Tibial nerve (tissue), 4 donors: ENCODE results near the gene DNLZ. TPM values are rescaled to one million over a fixed set of nuclear protein-coding genes. Genes with fewer than 3 reads are reported as not detected.

Source experiments
- DNase-seq, 2 donors: peaks; one replicate each; pipeline ENCODE4 v3.0.0-alpha.2; 2019; ENCODE audit warnings: low spot score in 2 of 2
- H3K27ac ChIP-seq, 4 donors: fragments of 200-600 bp; sonication (generic) in 3 of 4; one replicate each; pipeline ENCODE4 v1.5.1; 2017 to 2019; ENCODE audit warnings: mild to moderate bottlenecking in 1 of 4
- H3K27me3 ChIP-seq, 2 donors: fragments of 200-600 bp; sonication (generic) in 1 of 2; one replicate each; pipeline versions ENCODE4 v1.5.1 to v1.6.0; 2017 to 2019
- H3K36me3 ChIP-seq, 3 donors: fragments of 200-600 bp; sonication (generic); one replicate each; pipeline ENCODE4 v1.5.1; 2018 to 2019
- H3K4me1 ChIP-seq, 4 donors: fragments of 200-600 bp; sonication (generic) in 3 of 4; one replicate each; pipeline ENCODE4 v1.5.1; 2017 to 2019
- H3K4me3 ChIP-seq, 4 donors: fragments of 200-600 bp; sonication (generic) in 3 of 4; one replicate each; pipeline ENCODE4 v1.5.1; 2017 to 2019; ENCODE audit warnings: mild to moderate bottlenecking in 1 of 4, moderate library complexity in 1 of 4
- H3K9me3 ChIP-seq, 4 donors: fragments of 200-600 bp; sonication (generic) in 3 of 4; one replicate each; pipeline ENCODE4 v1.5.1; 2017 to 2019
- CTCF ChIP-seq, 5 experiments: fragments of 200-600 bp in 3 of 5; fragments of 450-650 bp in 2 of 5; sonication (generic) in 3 of 5; IDR thresholded peaks; one replicate each; pipeline ENCODE4 v1.5.1; 2016 to 2019; ENCODE audit warnings: antibody characterized with exemption in 5 of 5, mild to moderate bottlenecking in 3 of 5, moderate library complexity in 2 of 5
- EP300 ChIP-seq, 2 donors: sonication (generic); formaldehyde crosslinking; IDR thresholded peaks; one replicate each; pipeline ENCODE4 v1.6.1; 2017; ENCODE audit warnings: antibody characterized with exemption in 2 of 2, mild to moderate bottlenecking in 1 of 2
- POLR2A ChIP-seq, 2 donors: fragments of 450-650 bp; IDR thresholded peaks; one replicate each; pipeline ENCODE4 v1.6.1; 2017; ENCODE audit warnings: antibody characterized with exemption in 2 of 2, mild to moderate bottlenecking in 2 of 2, moderate library complexity in 2 of 2
- WGBS, 2 donors: methylation state at CpG; one replicate each; pipeline ENCODE4 v1.1.5; 2018; 5-methylcytosine and 5-hydroxymethylcytosine counted together
- total RNA-seq, 4 donors: library from RNA; depleted of rRNA; stranded (reverse); fragments of >200 nt; gene quantifications; one replicate each; pipeline ENCODE4 v1.1.0, GENCODE V29; 2016

Gene DNLZ
- total RNA-seq, 4 donors from 2014 or later = 49.4 to 79.5 (median 70.8) TPM

GRCh38 chr9:136368190-136368589 is 4.6 kb upstream of the DNLZ start:
- no peak for TF ChIP-seq CTCF (IDR thresholded peaks at IDR 0.05)
- TF ChIP-seq POLR2A (IDR thresholded peaks at IDR 0.05) = no peak
- no peak for TF ChIP-seq EP300 (IDR thresholded peaks at IDR 0.05)
- no peaks in the 10 kb centered on the region for H3K27me3 ChIP-seq

GRCh38 chr9:136367296-136368145 is 4.0 kb upstream of the DNLZ start:
- H3K9me3 ChIP-seq = no peaks in the 10 kb centered on the region
- peaks cover 0 to 5% (median 0%) of the 10 kb centered on the region in 3 donors for H3K36me3 ChIP-seq
- no peak overlapping the region for H3K27ac ChIP-seq
- H3K4me3 ChIP-seq = no peak overlapping the region
- H3K27me3 ChIP-seq = no peaks in the 10 kb centered on the region
- H3K4me1 ChIP-seq = peaks cover 0 to 34% (median 11%) of the 10 kb centered on the region in 4 donors
- WGBS, 2 donors = 80 to 85% methylated on average over 42 to 44 of the region's 45 CpGs
- TF ChIP-seq POLR2A (IDR thresholded peaks at IDR 0.05) (no peak), CTCF (IDR thresholded peaks at IDR 0.05) (no peak), EP300 (IDR thresholded peaks at IDR 0.05) (no peak)
- no peak for DNase-seq

More at GRCh38 chr9:136368190-136368589, 4.6 kb upstream of the DNLZ start:
- H3K36me3 ChIP-seq = peaks cover 0 to 5% (median 0%) of the 10 kb centered on the region in 3 donors
- H3K27ac ChIP-seq = no peak overlapping the region
- no peak overlapping the region for H3K4me3 ChIP-seq
- no peak for DNase-seq
- peaks cover 0 to 35% (median 11%) of the 10 kb centered on the region in 4 donors for H3K4me1 ChIP-seq
- WGBS, 2 donors = 53 to 68% methylated on average over 8 to 13 of the region's 18 CpGs
- H3K9me3 ChIP-seq = no peaks in the 10 kb centered on the region

GRCh38 chr9:136366826-136367225 is 3.3 kb upstream of the DNLZ start:
- peaks cover 0 to 34% (median 12%) of the 10 kb centered on the region in 4 donors for H3K4me1 ChIP-seq
- H3K36me3 ChIP-seq = peaks cover 0 to 5% (median 0%) of the 10 kb centered on the region in 3 donors
- H3K27ac ChIP-seq = no peak overlapping the region
- H3K9me3 ChIP-seq = no peaks in the 10 kb centered on the region
- WGBS, 2 donors = 90 to 94% methylated on average over 8 to 9 of the region's 9 CpGs
- no peak for DNase-seq
- no peaks in the 10 kb centered on the region for H3K27me3 ChIP-seq
- H3K4me3 ChIP-seq = no peak overlapping the region
- TF ChIP-seq EP300 (IDR thresholded peaks at IDR 0.05) = no peak
- TF ChIP-seq POLR2A (IDR thresholded peaks at IDR 0.05) = no peak
- no peak for TF ChIP-seq CTCF (IDR thresholded peaks at IDR 0.05)

GRCh38 chr9:136365775-136366222 is 2.3 kb upstream of the DNLZ start:
- 51 to 59% methylated on average over 9 of the region's 9 CpGs for WGBS, 2 donors
- H3K36me3 ChIP-seq = peaks cover 0 to 5% (median 0%) of the 10 kb centered on the region in 3 donors
- peak in 1 of 2 donors; percentile 12 for DNase-seq
- TF ChIP-seq CTCF (IDR thresholded peaks at IDR 0.05) (no peak), POLR2A (IDR thresholded peaks at IDR 0.05) (no peak), EP300 (IDR thresholded peaks at IDR 0.05) (no peak)
- H3K4me1 ChIP-seq = peaks cover 0 to 43% (median 19%) of the 10 kb centered on the region in 4 donors
- H3K27ac ChIP-seq = no peak overlapping the region
- no peak overlapping the region for H3K4me3 ChIP-seq
- no peaks in the 10 kb centered on the region for H3K27me3 ChIP-seq
- no peaks in the 10 kb centered on the region for H3K9me3 ChIP-seq
